Osteoblast (primary cell): Measurements from ENCODE around the gene ADARB2. TPM values are rescaled to one million over a fixed set of nuclear protein-coding genes. Genes with fewer than 3 reads are reported as not detected.

ENCODE experiments used
- DNase-seq: peaks from one replicate; pipeline ENCODE4 v3.0.0; 2011; ENCODE audit warnings: low spot score, mixed read lengths; ENCODE audit not compliant: insufficient read length; ENCODE audit errors: missing footprints
- H2AFZ ChIP-seq: 2 replicates; pipeline ENCODE4 v1.6.0; 2011; ENCODE audit warnings: mild to moderate bottlenecking, low read length
- H3K27ac ChIP-seq: 2 replicates; pipeline ENCODE4 v1.5.1; 2011; ENCODE audit warnings: mild to moderate bottlenecking, low read depth, low read length, moderate library complexity
- H3K27me3 ChIP-seq: 2 replicates; pipeline ENCODE4 v1.6.0; 2012; ENCODE audit warnings: mild to moderate bottlenecking, control low read depth, inconsistent platforms, low read length, moderate library complexity; ENCODE audit not compliant: insufficient read depth
- H3K36me3 ChIP-seq: 2 replicates; pipeline ENCODE4 v1.5.1; 2011; ENCODE audit warnings: mild to moderate bottlenecking, low read length, control low read depth, moderate library complexity; ENCODE audit not compliant: insufficient read depth
- H3K4me1 ChIP-seq: 2 replicates; pipeline ENCODE4 v1.5.1; 2011; ENCODE audit warnings: mild to moderate bottlenecking, low read length, control low read depth, moderate library complexity; ENCODE audit not compliant: insufficient read depth
- H3K4me2 ChIP-seq: 2 replicates; pipeline ENCODE4 v1.6.0; 2011; ENCODE audit warnings: mild to moderate bottlenecking, low read length; ENCODE audit not compliant: insufficient read depth
- H3K4me3 ChIP-seq: fragments of 200-600 bp; sonication (generic); 3 replicates; pipeline ENCODE4 v1.5.1; 2012; ENCODE audit warnings: mild to moderate bottlenecking, low read length, inconsistent platforms; ENCODE audit not compliant: insufficient read depth
- H3K79me2 ChIP-seq: 2 replicates; pipeline ENCODE4 v1.6.0; 2012; ENCODE audit warnings: mild to moderate bottlenecking, low read length, control low read depth, inconsistent platforms; ENCODE audit not compliant: insufficient read depth
- H3K9me3 ChIP-seq: 2 replicates; pipeline ENCODE4 v1.5.1; 2011; ENCODE audit warnings: low read depth, low read length, control low read depth
- H4K20me1 ChIP-seq: 2 replicates; pipeline ENCODE4 v1.6.0; 2012; ENCODE audit warnings: mild to moderate bottlenecking, low read length, control low read depth; ENCODE audit not compliant: insufficient read depth
- total RNA-seq: library from RNA; depleted of rRNA; stranded (reverse); fragments of >200 nt; gene quantifications from 2 replicates; pipeline ENCODE4 v1.2.3, GENCODE V29; 2012
- TF ChIP-seq, protein P1 (sequence below): IDR thresholded peaks from 2 replicates; pipeline ENCODE4 v1.5.1; 2011; ENCODE audit warnings: mild to moderate bottlenecking, low read depth, low read length, moderate library complexity; ENCODE audit errors: extremely low read depth

ADARB2 gene
- total RNA-seq, 1 donor: not detected

DNA sequence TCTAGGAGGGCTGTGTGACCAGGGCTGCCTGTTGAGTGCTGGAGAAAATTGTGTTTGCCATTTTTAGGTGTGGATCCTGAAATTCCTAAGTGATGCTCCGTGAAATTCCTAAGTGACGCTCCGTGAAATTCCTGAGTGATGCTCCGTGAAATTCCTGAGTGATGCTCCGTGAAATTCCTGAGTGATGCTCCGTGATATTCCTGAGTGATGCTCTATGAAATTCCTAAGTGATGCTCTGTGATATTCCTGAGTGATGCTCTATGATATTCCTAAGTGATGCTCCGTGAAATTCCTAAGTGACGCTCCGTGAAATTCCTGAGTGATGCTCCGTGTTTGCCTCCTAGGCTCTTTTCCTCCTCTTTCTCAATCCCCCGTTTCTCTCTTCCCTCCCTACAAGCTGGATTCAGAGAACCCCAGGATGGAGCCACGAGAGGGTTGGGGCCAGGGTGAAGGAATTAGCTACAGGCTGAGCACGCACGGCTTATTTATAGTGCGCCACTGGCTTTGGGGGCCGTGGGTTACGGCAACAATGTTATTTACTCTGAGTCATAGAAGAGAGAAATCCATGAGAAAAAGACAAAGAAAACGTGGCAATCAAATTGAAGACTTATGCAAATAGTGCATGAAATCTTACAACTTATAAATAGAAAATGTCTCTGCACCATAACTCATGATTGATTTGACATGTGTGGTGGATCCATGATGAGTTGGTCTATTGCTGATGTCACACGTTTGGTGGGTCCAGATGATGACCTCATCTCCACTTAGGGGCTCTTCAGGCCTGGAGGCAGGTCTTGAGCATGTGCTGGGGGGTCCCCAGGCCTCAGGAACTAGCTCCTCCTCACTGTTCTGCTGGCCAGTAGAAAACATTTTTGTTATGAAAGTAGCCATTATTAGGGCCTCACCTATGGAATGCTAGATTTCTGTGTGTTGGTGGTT, 456.6 kb downstream of the ADARB2 start:
- H3K27ac ChIP-seq: no peak overlapping the region
- H3K27me3 ChIP-seq: no peaks in the 10 kb centered on the region
- H3K79me2 ChIP-seq: no peaks in the 10 kb centered on the region
- no peak overlapping the region for H2AFZ ChIP-seq
- no peaks in the 10 kb centered on the region for H4K20me1 ChIP-seq
- no peak for DNase-seq
- no peaks in the 10 kb centered on the region for H3K36me3 ChIP-seq
- H3K4me1 ChIP-seq: no peaks in the 10 kb centered on the region
- H3K4me2 ChIP-seq: no peak overlapping the region
- no peaks in the 10 kb centered on the region for H3K9me3 ChIP-seq
- TF ChIP-seq, protein P1, sequence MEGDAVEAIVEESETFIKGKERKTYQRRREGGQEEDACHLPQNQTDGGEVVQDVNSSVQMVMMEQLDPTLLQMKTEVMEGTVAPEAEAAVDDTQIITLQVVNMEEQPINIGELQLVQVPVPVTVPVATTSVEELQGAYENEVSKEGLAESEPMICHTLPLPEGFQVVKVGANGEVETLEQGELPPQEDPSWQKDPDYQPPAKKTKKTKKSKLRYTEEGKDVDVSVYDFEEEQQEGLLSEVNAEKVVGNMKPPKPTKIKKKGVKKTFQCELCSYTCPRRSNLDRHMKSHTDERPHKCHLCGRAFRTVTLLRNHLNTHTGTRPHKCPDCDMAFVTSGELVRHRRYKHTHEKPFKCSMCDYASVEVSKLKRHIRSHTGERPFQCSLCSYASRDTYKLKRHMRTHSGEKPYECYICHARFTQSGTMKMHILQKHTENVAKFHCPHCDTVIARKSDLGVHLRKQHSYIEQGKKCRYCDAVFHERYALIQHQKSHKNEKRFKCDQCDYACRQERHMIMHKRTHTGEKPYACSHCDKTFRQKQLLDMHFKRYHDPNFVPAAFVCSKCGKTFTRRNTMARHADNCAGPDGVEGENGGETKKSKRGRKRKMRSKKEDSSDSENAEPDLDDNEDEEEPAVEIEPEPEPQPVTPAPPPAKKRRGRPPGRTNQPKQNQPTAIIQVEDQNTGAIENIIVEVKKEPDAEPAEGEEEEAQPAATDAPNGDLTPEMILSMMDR: no peak
- H3K4me3 ChIP-seq: no peak overlapping the region

DNA sequence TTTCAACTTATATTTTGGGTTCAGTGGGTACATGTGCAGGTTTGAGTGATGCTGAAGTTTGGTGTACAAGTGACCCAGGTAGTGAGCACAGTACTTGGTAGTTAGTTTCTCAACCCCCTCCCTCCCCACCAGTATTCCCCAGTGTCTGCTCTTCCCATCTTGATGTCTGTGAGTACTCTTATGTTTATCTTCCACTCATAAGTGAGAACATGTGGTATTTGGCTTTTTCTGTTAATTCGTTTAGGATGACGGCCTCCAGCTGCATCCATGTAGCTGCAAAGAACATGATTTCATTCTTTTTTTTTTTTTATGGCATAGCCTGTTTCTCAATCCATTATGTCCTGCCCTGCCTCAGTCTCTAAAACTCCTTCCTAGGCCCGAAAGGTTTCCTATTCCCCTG, 459.0 kb downstream of the ADARB2 start:
- Histone ChIP-seq H3K79me2 (no peaks in the 10 kb centered on the region), H3K27me3 (no peaks in the 10 kb centered on the region), H3K9me3 (no peaks in the 10 kb centered on the region), H3K4me1 (no peaks in the 10 kb centered on the region), H3K36me3 (no peaks in the 10 kb centered on the region), H3K4me3 (no peak overlapping the region), H2AFZ (no peak overlapping the region), H4K20me1 (no peaks in the 10 kb centered on the region), H3K27ac (no peak overlapping the region), H3K4me2 (no peak overlapping the region)
- no peak for DNase-seq
- TF ChIP-seq, protein P1: no peak

DNA sequence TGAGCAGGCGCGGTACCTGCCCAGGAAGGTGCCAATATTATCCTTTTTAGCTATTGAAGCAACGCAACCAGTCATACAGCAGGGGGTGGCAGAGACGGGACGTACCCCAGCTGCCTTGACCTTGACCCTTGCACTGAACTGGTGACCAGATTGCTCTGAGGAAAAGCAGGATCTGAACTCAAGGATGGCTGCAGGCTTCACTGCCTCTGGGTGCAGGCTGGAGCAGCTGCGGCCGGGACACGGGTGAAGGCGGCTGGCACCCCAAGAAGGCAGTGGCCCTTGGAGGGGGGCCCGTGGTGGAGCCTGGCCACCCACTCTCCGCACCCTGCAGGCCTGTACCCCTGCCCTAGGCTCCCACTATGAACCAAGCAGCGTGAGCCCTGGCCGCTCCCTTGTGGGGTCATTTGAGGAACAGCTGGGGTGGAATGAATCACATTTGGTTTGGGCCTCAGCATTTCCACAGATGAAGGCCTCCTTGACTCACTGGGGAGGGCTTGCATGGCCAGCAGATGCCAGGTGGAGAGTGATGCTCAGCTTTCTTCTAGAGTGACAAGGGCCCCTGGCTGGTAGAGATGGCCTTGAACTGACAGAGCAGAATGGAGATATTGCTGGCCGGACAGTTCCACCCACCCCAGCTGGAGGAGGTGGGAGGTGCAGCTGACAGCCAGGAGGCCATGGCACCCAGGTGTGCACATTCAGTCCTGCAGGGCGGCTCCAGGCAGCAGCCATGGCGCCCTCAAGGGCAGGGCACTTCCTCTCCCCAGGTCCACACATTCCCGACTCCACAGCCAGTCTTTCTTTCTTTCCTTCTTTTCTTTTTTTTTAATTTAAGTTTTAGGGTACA, 462.4 kb downstream of the ADARB2 start:
- Histone ChIP-seq H3K27ac (no peak overlapping the region), H3K9me3 (no peaks in the 10 kb centered on the region), H3K27me3 (no peaks in the 10 kb centered on the region), H3K4me3 (no peak overlapping the region), H2AFZ (no peak overlapping the region), H3K4me2 (no peak overlapping the region), H3K36me3 (no peaks in the 10 kb centered on the region), H4K20me1 (no peaks in the 10 kb centered on the region), H3K4me1 (no peaks in the 10 kb centered on the region), H3K79me2 (no peaks in the 10 kb centered on the region)
- TF ChIP-seq, protein P1: no peak
- DNase-seq: peak; percentile 79
